GM20000 (cell line): Measurements from ENCODE around the gene WDFY3.

Experiments used
- DNase-seq: peaks from one replicate; pipeline ENCODE4 v3.0.0; 2012; ENCODE audit warnings: low spot score
- CTCF ChIP-seq: IDR thresholded peaks from 2 replicates; pipeline ENCODE4 v1.5.1; 2012; ENCODE audit warnings: mild to moderate bottlenecking, control low read depth; ENCODE audit errors: extremely low read depth, missing control alignments

WDFY3 gene

GRCh38 chr4:84799318-84799717 is 167.2 kb downstream of the WDFY3 start:
- no peak for DNase-seq
- no peak for TF ChIP-seq CTCF

- TF ChIP-seq CTCF: no peak
- DNase-seq: no peak
Measured at GRCh38 chr4:84796394-84796793, 170.1 kb downstream of the WDFY3 start.

- DNase-seq: no peak
- TF ChIP-seq CTCF: no peak
Measured at GRCh38 chr4:84792366-84793301, 173.9 kb downstream of the WDFY3 start.

GRCh38 chr4:84790769-84791565 is 175.5 kb downstream of the WDFY3 start:
- no peak for TF ChIP-seq CTCF
- no peak for DNase-seq

- DNase-seq: no peak
- no peak for TF ChIP-seq CTCF
Measured at GRCh38 chr4:84786478-84786877, 180.0 kb downstream of the WDFY3 start.

- DNase-seq: no peak
- TF ChIP-seq CTCF: no peak
Measured at GRCh38 chr4:84782517-84782916, 184.0 kb downstream of the WDFY3 start.

- no peak for DNase-seq
- TF ChIP-seq CTCF: no peak
Measured at GRCh38 chr4:84780719-84781118, 185.8 kb downstream of the WDFY3 start.
